Retinal pigment epithelial cell (primary cell): ENCODE measurements around the gene GPC5.

Source experiments
- DNase-seq: peaks from one replicate; pipeline ENCODE4 v3.0.0-alpha.2; 2010; ENCODE audit warnings: low read depth
- H3K4me3 ChIP-seq: 2 replicates; pipeline ENCODE4 v1.5.1; 2011; ENCODE audit warnings: mild to moderate bottlenecking, low read length, control low read depth, moderate library complexity
- TF ChIP-seq, protein P1 (sequence below): conservative IDR thresholded peaks from 2 replicates; pipeline ENCODE4 v1.5.1; 2011; ENCODE audit warnings: low read depth, low read length, control low read depth, inconsistent platforms

The GPC5 gene

DNA sequence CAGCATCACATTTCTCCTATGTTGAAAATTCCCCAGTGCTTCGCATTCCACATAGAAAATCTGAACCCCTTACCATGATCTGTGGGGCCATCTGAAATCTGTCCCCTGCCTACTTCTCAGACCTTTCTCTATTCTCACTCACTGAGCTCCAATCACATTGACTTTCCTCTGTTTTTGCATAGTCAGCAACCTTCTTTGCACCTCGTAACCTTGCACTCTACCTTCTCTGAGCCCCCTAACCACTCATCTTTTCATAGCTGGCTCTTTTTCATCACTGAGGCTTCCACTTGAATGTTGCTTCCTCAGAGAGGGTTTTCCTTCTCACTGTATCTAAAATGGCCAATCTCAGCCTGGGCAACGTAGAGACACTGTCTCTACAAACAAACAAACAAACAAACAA is 286.3 kb downstream of the GPC5 start:
- H3K4me3 ChIP-seq: no peak overlapping the region
- no peak for DNase-seq
- TF ChIP-seq, protein P1, sequence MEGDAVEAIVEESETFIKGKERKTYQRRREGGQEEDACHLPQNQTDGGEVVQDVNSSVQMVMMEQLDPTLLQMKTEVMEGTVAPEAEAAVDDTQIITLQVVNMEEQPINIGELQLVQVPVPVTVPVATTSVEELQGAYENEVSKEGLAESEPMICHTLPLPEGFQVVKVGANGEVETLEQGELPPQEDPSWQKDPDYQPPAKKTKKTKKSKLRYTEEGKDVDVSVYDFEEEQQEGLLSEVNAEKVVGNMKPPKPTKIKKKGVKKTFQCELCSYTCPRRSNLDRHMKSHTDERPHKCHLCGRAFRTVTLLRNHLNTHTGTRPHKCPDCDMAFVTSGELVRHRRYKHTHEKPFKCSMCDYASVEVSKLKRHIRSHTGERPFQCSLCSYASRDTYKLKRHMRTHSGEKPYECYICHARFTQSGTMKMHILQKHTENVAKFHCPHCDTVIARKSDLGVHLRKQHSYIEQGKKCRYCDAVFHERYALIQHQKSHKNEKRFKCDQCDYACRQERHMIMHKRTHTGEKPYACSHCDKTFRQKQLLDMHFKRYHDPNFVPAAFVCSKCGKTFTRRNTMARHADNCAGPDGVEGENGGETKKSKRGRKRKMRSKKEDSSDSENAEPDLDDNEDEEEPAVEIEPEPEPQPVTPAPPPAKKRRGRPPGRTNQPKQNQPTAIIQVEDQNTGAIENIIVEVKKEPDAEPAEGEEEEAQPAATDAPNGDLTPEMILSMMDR: no peak

DNA sequence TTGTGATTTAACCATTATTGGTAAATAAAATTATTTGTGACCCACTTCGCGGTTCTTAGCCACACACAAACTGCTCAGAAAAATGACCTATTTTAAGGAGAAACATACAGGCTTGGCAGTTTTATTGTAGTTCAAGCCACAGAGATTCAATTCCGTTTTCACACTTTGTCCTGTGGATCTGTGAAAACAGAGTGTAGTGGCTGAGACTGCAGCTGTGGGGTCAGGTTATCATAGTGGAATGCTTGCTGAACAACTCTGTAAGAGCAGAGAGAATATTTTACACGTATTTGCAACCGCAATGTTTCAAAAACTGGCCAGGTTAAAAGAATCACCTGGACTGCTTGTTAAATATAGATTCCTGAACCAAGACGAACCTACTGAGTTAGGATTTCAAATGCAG is 292.5 kb downstream of the GPC5 start:
- no peak for DNase-seq
- no peak overlapping the region for H3K4me3 ChIP-seq
- TF ChIP-seq, protein P1: no peak

DNA sequence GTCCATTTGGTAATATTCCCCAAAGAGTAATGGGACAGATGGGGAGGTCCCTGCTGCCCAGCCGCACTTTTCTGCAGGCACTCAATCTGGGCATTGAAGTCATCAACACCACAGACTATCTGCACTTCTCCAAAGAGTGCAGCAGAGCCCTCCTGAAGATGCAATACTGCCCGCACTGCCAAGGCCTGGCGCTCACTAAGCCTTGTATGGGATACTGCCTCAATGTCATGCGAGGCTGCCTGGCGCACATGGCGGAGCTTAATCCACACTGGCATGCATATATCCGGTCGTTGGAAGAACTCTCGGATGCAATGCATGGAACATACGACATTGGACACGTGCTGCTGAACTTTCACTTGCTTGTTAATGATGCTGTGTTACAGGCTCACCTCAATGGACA is 295.0 kb downstream of the GPC5 start:
- H3K4me3 ChIP-seq: no peak overlapping the region
- TF ChIP-seq, protein P1: no peak
- DNase-seq: no peak

DNA sequence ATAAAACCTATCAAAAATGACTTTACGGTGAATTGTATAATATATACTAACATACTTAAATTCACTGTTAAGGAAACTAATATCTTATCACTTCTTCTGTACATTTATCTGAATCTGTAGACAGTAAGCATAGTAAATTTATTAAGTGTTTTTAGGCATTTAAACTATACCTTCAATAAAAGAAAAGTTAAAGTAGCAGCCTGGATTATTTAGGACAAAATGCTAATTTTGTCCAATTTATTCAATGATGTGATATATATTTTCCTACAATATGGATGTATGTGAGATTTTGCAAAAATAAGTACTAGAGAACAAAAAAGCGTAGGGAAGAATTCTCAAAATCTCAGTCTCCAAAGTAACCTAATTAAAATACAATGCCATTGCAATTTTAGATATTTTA is 299.9 kb downstream of the GPC5 start:
- TF ChIP-seq, protein P1: no peak
- H3K4me3 ChIP-seq: no peak overlapping the region
- DNase-seq: no peak

DNA sequence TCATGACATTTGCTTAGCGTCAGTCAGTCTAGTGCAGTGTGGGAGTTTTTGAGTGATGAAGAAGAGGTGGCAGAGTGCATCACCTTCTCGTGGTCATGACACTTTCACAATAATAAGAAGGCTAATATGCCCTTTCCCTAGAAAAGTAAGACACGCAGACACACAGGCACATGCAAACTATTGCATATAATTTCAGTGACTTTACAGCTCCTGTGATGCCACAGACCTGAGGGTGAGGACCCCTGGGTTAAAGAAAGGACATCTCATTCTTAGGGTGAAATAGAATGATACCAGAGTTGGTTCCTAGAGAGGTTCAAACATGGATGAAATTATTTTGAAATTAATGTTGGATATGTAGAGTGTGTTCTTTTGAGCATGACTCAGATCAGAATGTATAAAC is 300.3 kb downstream of the GPC5 start:
- H3K4me3 ChIP-seq: no peak overlapping the region
- no peak for DNase-seq
- TF ChIP-seq, protein P1: no peak

DNA sequence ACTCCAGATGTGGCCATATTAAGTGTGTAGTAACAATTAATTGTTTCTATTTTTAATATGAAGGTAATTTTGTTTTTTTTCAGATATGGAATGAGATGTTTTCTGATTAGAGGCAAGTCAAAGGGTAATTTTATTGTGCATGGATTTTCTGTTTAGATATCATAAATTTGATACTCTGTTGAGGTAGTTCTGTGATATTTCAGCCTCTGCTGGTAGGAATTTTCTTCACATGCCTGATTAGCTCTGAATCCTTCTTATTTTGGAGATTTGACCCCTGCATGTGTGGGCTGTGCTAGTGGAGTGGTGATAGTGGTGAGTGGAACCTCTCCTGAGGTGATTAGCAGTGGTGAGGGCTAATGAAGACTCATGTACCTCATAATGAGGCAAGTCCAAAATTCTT is 301.4 kb downstream of the GPC5 start:
- TF ChIP-seq, protein P1: peak; percentile 21
- DNase-seq: no peak
- H3K4me3 ChIP-seq: no peak overlapping the region

DNA sequence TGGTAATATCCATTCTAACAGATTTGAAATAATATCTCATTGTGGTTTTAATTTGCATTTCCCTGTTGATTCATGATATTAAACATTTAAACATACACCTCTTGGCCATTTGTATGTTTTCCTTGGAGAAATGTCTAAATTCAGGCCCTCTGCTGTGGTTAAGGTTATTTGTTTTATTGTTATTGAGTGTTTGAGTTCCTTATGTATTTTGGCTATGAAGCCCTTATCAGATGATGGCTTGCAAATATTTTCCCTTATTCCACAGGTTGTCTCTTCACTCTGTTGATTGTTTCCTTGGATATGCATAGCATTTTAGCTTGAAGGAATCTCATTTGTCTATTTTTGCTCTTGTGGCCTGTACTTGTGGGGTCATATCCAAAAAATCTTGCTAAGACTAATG is 303.6 kb downstream of the GPC5 start:
- no peak for DNase-seq
- no peak overlapping the region for H3K4me3 ChIP-seq
- TF ChIP-seq, protein P1: no peak
